Frontal cortex (tissue), 4 donors: ENCODE results near the gene HAUS8. TPM values are rescaled to one million over a fixed set of nuclear protein-coding genes. Genes with fewer than 3 reads are reported as not detected.
"Not testable (repeated sequence)": the region's sequence is repeated elsewhere in the genome, so short reads cannot be mapped to it uniquely, and the experiment has no call there.

Experiments used
- DNase-seq, 2 donors: peaks; one replicate each; pipeline ENCODE4 v3.0.0; 2012; ENCODE audit warnings: low spot score in 2 of 2
- FAIRE-seq: peaks from 2 replicates; lab custom pipeline; 2012; peaks lifted over from hg19 to GRCh38; lab: Jason Lieb, UNC
- total RNA-seq: library from RNA; depleted of rRNA; stranded (reverse); fragments of >200 nt; gene quantifications from one replicate; pipeline ENCODE4 v1.2.3, GENCODE V29; 2014
- donor health status: control.
- donor health status: control.
- donor health status: control.

HAUS8 gene
- total RNA-seq, 1 donor from 2014 or later, result 2.0 TPM

DNA sequence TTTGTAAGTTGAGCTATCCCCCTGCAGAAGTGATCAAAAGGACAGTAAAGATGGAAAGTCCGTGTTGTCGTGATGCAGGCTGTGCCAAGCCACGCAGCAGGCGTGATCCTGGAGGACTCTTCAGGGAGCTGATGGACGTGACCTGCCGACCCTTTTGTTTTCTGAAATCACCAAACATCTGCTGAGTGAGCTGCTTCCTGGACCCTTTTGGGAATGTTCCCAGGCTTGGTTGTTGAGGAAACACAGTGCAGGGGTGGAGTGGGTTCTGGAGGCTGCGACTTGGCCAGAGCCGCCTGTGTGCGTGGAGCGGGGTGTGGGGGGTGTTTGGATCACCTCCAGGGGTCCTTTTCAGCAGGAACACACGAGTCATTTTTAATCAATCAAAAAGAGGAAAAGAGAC lies 33.3 kb downstream of the HAUS8 start:
- peak in 1 of 2 donors; percentile 49 for DNase-seq
- FAIRE-seq, result no peak

- FAIRE-seq, result no peak
- DNase-seq, result peak in 1 of 2 donors; percentile 37
These were observed 37.2 kb downstream of the HAUS8 start for GRCh38 chr19:17037966-17038500.

- DNase-seq (no peak), FAIRE-seq (no peak)
These were observed 38.1 kb downstream of the HAUS8 start for GRCh38 chr19:17037184-17037583.

- DNase-seq, result no peak
- no peak for FAIRE-seq
These were observed 38.6 kb downstream of the HAUS8 start for GRCh38 chr19:17036640-17037039.

DNA sequence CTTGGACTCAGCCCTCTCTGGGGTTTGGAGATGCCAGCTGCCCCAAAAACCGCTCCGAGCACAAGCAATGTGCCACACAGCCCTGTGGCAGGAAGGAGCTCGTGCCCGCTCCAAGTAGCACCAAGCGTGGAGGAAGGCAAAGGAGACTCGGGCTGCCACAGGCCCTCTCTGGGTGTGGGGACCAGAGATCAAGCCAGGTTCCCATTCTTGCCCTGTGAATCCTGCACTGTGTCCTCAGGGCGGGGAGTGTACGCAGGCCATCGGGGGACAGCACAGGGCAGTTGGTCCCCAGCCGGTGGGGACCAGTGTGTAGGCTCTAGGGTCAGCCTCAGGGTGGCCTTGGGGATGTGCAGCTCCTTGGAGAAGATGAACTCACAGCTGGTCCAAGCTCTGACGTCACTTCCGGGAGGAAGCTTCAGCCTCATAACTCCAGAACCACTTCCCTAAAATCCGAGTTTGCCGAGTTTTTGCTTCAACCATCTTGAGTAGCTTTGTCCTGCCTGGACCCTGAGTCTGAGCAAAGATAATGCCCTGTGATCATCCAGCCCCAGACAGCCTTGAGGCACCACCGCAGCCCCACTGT lies 39.3 kb downstream of the HAUS8 start:
- FAIRE-seq, result no peak
- no peak for DNase-seq

DNA sequence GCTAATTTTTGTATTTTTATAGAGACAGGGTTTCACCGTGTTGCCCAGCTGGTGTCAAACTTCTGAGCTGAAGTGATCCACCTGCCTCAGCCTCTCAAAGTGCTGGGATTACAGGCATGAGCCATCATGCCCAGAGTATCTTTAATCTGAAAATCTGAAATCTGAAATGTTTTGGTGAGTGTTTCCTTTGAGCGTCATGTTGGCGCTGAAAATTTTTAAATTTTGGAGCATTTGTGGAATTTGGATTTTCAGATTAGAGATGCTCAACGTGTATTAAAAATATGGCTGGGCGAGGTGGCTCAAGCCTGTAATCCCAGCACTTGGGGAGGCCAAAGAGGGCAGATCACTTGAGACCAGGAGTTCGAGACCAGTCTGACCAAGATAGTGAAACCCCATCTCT lies 43.5 kb downstream of the HAUS8 start:
- no peak for FAIRE-seq
- DNase-seq, result no peak

DNA sequence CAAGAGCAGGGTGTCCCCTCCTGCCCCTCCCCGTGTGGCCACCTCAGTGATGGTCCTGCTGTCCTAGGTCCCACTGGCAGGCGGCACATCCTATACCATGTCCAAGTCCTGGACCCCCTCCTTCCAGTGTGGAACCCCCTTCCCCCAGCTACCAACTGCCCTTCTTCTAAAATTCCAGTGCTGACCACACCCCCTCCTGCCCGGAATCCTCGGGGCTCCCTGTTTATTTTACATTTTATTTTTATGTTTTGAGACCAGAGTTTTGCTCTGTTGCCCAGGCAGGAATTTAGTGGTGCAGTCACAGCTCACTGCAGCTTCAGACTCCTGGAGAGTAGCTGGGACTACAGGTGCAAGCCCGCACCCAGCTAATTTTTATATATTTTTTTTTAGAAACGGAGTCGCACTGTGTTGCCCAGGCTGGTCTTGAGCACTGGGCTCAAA lies 47.7 kb downstream of the HAUS8 start:
- FAIRE-seq (no peak), DNase-seq (no peak)

- no peak for FAIRE-seq
These were observed 48.3 kb downstream of the HAUS8 start, which contains the start of gene CPAMD8 for GRCh38 chr19:17026706-17027534. Gene CPAMD8 (minus strand): TSS chr19:17026810. CDS start chr19:17026642, 168 bp downstream.

DNA sequence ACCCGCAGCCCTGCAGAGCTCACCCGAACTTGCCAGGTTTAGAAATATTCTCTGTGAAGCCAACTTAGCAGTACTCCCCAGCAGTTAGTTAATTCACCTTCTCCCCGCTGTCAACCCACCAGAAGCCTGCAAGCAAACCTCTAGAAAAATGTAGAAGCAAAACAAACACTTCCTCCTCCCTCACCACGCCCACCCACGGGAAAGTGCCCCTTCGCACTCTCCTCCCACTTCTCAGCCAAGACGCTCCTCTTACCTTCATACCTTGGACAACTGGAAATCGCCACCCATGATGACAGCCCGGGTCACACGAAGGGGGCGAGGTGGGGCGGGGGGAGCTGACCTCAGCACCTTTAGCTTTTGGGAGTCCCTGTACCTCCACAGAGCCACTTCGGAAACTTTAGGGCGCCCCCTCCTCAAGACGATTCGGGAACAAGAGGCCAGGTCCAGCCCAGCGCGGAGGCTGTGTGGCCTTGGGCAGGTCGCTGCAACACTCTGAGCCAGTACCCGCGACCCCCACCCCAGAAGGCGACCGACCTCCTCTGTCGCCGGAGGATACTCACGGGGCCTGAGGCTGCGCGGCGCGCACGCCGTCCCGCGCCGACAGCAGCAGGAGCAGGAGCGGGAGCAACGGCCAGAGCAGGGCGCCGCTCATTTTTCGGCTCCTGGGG lies 49.1 kb downstream of the HAUS8 start:
- FAIRE-seq (no peak), DNase-seq (no peak)

More at GRCh38 chr19:17026706-17027534, 48.3 kb downstream of the HAUS8 start, which contains the start of gene CPAMD8:
- DNase-seq, result no peak

GRCh38 chr19:17025361-17025760 lies 49.9 kb downstream of the HAUS8 start:
- DNase-seq (no peak), FAIRE-seq (no peak)

GRCh38 chr19:17024941-17025340 lies 50.3 kb downstream of the HAUS8 start:
- not testable (repeated sequence) for DNase-seq, FAIRE-seq

DNA sequence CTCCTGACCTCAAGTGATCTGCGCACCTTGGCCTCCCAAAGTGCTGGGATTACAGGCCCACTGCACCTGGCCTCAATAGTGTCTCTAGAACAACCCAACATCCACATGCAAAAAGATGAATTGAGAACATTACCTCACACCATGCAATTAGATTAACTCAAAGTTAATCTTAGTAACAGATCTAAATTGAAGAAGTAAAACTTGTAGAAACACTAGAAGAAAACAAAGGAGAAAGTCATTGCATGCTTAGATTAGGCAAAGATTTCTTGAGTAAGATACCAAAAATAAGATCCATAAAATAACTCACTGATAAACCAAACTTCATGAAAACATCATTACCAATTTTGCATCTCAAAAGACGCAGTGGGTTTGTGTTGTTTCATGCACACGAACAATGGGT lies 51.4 kb downstream of the HAUS8 start:
- FAIRE-seq (no peak), DNase-seq (no peak)

GRCh38 chr19:17022738-17023137 lies 52.5 kb downstream of the HAUS8 start:
- FAIRE-seq (no peak), DNase-seq (no peak)

- FAIRE-seq (no peak), DNase-seq (no peak)
These were observed 53.3 kb downstream of the HAUS8 start for GRCh38 chr19:17021793-17022590.

DNA sequence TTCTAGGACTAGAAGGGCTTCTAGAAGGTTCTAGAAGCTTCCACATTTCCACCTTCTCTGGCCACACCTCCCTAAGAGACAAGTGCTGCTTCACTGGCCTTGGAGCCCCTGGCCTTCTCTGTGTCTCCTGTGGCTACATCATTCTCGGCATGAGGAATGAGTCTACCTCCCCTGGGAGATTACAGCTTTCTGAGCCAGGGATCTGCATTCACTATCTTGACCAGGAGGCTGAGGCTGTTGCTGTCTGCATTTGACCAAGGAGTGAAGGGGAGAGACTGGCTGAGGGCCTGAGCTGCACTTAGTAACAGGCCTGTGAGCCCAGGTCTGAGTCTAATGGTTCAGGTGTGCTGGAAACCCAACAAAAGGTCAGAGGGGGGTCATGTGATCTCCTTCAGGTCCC lies 53.9 kb downstream of the HAUS8 start:
- FAIRE-seq (no peak), DNase-seq (no peak)

DNA sequence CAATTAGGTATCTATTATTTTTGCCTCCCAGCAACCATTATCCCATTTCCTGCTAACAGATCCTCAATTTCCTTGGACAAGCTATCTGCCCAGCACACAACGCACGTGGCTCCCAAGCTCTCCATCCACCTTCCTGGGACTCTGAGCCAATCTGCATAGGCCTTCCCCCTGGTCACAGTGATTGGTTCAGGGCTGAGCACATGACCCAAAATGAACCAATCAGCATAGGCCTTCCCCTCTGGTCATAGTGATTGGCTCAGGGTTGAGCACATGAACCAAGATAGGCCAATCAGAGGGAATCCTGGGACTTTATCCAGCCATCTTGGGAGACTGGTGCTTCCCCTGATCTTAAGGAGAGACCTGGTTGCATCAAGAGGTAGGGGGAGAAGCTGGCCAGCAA lies 54.4 kb downstream of the HAUS8 start:
- FAIRE-seq, result no peak
- no peak for DNase-seq

DNA sequence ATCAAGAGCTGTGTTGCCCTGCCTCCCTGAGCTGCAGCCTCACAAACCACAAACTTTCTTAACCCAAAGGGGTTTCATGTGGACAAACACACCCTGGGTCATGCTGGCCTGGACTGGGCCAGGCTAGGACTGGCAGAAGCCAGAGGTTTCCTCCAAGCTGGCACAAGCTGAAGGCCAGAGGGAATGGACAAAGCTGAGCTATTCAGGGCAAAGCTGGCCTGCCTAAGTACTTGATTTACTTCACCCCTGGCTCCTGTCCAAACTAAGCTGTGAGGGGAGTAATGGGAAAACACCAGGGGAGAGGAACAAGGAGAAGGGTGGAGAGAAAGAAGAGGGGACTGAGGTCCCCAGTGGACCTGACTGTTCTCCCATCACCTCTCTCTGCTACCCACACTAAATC lies 54.9 kb downstream of the HAUS8 start:
- DNase-seq (no peak), FAIRE-seq (no peak)

DNA sequence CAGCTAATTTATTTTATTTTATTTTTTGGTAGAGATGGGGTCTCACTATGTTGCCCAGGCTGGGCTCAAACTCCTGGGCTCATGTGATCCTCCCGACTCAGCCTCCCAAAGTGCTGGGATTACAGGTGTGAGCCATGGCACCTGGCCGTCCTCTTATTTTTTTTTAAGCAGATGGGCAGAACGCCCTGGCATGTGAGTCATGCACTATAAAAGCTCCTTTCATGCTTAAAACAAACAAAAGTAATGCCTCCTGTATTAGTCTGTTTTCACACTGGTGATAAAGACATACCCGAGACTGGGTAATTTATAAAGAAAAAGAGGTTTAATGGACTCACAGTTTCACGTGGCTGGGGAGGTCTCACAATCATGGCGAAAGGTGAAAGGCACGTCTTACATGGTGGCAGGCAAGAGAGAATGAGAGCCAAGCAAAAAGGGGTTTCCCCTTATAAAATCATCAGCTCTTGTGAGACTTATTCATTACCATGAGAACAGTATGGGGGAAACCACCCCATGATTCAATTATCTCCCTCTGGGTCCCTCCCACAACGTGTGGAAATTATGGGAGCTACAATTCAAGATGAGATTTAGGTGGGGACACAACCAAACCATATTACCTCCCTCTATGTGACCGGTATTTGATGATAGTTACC lies 60.9 kb downstream of the HAUS8 start:
- FAIRE-seq, DNase-seq: not testable (repeated sequence)

DNA sequence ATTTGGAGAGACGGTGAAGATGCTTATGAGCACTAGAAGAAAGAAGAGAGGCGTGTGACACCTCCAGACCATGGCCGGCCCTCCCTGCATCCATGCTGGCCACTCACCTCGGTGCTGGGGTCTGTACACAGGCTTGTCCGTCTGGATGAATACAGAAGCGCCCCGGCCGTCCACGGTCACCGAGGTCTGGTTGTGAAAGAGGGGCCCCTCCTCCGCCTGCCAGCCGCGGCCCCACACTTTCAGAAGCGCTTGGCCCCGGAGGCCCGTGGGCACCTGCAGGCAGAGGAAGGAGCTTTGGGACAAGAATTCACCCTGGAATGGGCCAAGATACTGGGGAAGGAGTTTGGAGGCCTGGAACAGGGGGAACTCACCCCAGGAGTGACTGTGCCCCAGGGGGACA lies 63.8 kb downstream of the HAUS8 start:
- no peak for DNase-seq
- FAIRE-seq, result no peak
